Measurements from ENCODE around the gene CACNA1A.

DNA sequence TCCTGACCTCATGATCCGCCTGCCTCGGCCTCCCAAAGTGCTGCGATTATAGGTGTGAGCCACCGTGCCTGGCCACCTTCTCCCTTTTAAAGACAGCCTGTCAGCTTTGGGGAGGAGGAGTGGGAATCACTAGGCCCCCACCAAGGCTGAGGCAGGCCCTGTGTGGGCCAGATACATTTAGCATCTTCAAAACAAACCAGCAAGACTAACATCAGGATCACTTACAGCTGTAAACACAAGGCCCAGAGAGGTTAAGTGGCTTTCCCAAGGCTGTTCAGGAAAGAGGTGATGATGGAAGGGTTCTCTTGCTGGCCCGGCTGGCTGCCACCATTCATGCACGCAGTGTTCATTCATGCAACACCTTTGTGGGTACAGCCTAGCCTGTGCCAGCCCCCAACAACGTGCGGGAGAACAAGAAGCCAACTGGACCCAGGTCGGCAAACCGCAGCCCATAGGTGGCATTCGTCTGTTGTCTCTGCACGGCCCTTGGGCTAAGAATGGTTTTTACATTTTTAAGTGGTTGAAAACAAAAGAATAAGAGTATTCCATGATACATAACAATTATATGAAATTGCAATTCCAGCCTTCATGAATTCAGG lies 333.0 kb downstream of the CACNA1A start:
- TF ChIP-seq, protein P1, sequence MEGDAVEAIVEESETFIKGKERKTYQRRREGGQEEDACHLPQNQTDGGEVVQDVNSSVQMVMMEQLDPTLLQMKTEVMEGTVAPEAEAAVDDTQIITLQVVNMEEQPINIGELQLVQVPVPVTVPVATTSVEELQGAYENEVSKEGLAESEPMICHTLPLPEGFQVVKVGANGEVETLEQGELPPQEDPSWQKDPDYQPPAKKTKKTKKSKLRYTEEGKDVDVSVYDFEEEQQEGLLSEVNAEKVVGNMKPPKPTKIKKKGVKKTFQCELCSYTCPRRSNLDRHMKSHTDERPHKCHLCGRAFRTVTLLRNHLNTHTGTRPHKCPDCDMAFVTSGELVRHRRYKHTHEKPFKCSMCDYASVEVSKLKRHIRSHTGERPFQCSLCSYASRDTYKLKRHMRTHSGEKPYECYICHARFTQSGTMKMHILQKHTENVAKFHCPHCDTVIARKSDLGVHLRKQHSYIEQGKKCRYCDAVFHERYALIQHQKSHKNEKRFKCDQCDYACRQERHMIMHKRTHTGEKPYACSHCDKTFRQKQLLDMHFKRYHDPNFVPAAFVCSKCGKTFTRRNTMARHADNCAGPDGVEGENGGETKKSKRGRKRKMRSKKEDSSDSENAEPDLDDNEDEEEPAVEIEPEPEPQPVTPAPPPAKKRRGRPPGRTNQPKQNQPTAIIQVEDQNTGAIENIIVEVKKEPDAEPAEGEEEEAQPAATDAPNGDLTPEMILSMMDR (IDR thresholded peaks at IDR 0.05): no peak
- no peak for TF ChIP-seq POLR2A (IDR thresholded peaks at IDR 0.05)

Data from body of pancreas (tissue), 4 donors.